Effector memory CD4-positive, alpha-beta T cell (primary cell): ENCODE measurements around the gene FAU.
"Not testable (repeated sequence)": the region's sequence is repeated elsewhere in the genome, so short reads cannot be mapped to it uniquely, and the experiment has no call there.

Experiments used
- DNase-seq, 3 donors: peaks; one replicate each; pipeline ENCODE4 v3.0.0-alpha.2; 2020
- H3K27ac ChIP-seq: 2 replicates; pipeline ENCODE4 v1.7.0; 2013; ENCODE audit warnings: mild to moderate bottlenecking, low read length, moderate library complexity; ENCODE audit not compliant: insufficient read depth, poor library complexity, severe bottlenecking
- H3K27me3 ChIP-seq: replicated peaks from 2 replicates; pipeline ENCODE4 v1.7.0; 2013; ENCODE audit warnings: mild to moderate bottlenecking, low read length; ENCODE audit not compliant: insufficient read depth, control insufficient read depth, poor library complexity, severe bottlenecking
- H3K36me3 ChIP-seq: 2 replicates; pipeline ENCODE4 v1.7.0; 2013; ENCODE audit warnings: mild to moderate bottlenecking, low read length, moderate library complexity; ENCODE audit not compliant: control insufficient read depth, insufficient read depth
- H3K4me1 ChIP-seq: 2 replicates; pipeline ENCODE4 v1.7.0; 2013; ENCODE audit warnings: low read length, mild to moderate bottlenecking; ENCODE audit not compliant: control insufficient read depth, insufficient read depth, poor library complexity, severe bottlenecking
- H3K4me3 ChIP-seq: 2 replicates; pipeline ENCODE4 v1.7.0; 2013; ENCODE audit warnings: low read length, low read depth, mild to moderate bottlenecking; ENCODE audit not compliant: insufficient read depth, poor library complexity, severe bottlenecking
- H3K9me3 ChIP-seq: 2 replicates; pipeline ENCODE4 v1.7.0; 2013; ENCODE audit warnings: mild to moderate bottlenecking, low read length, moderate library complexity; ENCODE audit not compliant: control insufficient read depth

Gene FAU

DNA sequence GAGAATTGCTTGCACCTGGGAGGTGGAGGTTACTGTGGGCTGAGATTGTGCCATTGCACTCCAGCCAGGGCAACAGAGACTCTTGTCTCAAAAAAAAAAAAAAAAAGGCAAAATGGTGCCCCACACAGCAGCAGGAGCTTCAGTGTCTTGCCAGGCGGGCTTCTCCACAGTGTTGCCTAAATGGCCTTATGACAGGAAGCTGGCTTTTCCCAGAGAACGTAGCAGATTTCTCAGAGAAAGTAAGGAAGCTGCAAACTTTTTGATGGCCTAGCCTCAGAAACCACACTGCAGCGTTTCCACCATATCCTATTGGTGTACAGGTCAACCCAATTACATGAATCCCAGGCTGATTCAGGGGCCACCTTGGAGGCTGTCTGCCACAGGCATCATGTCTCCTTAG is 35.4 kb upstream of the FAU start:
- no peak overlapping the region for H3K4me3 ChIP-seq
- no peaks in the 10 kb centered on the region for H3K27me3 ChIP-seq
- no peaks in the 10 kb centered on the region for H3K9me3 ChIP-seq
- no peak overlapping the region for H3K27ac ChIP-seq
- H3K4me1 ChIP-seq: no peaks in the 10 kb centered on the region
- DNase-seq: no peak
- no peaks in the 10 kb centered on the region for H3K36me3 ChIP-seq

DNA sequence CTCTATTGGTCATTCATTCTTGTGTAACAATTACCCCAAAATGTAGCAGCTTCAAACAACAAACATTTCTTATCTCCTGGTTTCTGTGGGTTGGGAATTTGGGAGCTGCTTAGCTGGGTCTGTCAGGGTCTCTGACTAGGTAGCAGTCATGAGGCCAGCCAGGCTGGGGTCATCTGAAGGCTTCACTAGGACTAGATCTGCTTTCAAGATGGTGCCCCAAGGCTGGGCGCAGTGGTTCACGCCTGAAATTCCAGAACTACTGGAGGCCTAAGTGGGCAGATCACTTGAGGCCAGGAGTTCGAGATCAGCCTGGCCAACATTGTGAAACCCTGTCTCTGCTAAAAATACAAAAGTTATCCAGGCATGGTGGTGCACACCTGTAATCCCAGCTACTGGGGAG is 35.0 kb upstream of the FAU start:
- no peak for DNase-seq
- Histone ChIP-seq H3K4me3 (no peak overlapping the region), H3K36me3 (no peaks in the 10 kb centered on the region), H3K4me1 (no peaks in the 10 kb centered on the region), H3K9me3 (no peaks in the 10 kb centered on the region), H3K27ac (no peak overlapping the region), H3K27me3 (no peaks in the 10 kb centered on the region)

- Histone ChIP-seq H3K4me1 (no peaks in the 10 kb centered on the region), H3K27ac (no peak overlapping the region), H3K9me3 (no peaks in the 10 kb centered on the region), H3K27me3 (no peaks in the 10 kb centered on the region), H3K36me3 (no peaks in the 10 kb centered on the region), H3K4me3 (no peak overlapping the region)
- DNase-seq: no peak
Observed at GRCh38 chr11:65156256-65156655, 34.3 kb upstream of the FAU start.

- Histone ChIP-seq H3K4me3 (no peak overlapping the region), H3K36me3 (no peaks in the 10 kb centered on the region), H3K9me3 (no peaks in the 10 kb centered on the region), H3K4me1 (no peaks in the 10 kb centered on the region), H3K27me3 (no peaks in the 10 kb centered on the region), H3K27ac (no peak overlapping the region)
- DNase-seq: no peak
Observed at GRCh38 chr11:65152122-65152521, 30.2 kb upstream of the FAU start.

DNA sequence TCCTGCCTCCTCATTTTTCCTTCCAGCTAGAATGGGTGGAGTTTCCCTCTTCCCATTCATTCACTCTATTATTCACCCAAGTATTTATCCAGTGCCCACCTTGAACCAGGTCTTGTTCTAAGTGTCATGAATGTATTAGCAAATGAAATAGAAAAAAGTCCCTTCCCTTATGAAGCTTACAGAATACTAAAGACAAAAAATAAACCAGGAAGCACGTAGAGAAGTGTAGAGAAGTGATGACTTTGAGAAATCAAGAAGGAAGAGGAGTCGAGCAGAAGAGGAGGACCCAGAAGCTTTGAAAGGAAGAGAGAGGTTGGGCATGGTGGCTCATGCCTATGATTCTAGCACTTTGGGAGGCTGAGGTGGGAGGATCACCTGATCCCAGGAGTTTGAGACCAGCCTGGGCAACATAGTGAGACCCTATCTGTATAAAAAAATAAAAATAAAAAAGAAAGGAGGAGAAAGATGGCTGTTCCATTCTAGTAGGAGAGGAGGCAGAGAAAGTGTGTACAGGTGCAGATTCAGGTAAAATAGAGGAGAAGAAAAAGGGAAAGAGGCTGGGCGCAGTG is 29.5 kb upstream of the FAU start:
- no peak overlapping the region for H3K27ac ChIP-seq
- DNase-seq: no peak

DNA sequence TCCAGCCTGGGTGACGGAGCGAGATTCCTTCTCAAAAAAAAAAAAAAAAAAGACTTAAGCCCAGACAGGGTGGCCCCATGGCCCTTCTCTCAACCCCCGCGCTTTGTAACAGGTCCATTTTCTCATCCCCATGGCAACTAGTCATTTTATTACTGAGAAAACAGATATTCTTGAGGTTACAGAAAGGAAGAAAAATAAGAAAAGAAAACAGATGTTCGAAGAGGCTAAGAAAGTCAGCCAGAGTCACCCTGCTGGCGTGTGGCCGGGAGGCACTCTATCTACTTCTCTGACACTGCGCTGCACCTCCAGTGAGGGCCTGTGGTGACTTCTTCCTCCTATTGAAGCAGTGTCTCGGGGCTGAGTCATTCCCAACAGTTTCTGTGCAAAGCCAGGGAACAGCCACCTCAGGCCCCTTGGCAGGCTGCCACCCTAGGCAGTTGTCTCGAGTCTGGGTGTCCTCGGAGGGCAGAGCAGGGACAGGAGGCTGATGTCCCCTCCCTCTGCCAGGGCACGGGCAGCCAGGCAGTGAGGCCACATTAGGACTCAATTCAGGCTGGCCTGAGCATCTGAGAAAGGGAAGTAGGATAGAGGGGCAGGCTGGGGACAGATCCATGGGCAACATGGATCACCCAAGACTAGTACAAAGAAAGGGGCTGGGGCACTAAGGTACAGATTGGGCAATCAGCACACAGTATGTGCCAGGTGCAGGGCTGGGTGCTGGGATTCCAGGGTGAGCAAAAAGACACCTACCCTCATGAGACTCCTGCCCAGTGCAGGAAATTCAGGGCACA is 28.8 kb upstream of the FAU start:
- H3K27me3 ChIP-seq: no peaks in the 10 kb centered on the region
- H3K4me3 ChIP-seq: no peak overlapping the region
- no peaks in the 10 kb centered on the region for H3K9me3 ChIP-seq
- no peaks in the 10 kb centered on the region for H3K4me1 ChIP-seq
- H3K27ac ChIP-seq: no peak overlapping the region
- no peak for DNase-seq
- no peaks in the 10 kb centered on the region for H3K36me3 ChIP-seq

More for the DNA sequence above, 29.5 kb upstream of the FAU start:
- H3K36me3 ChIP-seq: no peaks in the 10 kb centered on the region
- no peaks in the 10 kb centered on the region for H3K27me3 ChIP-seq
- H3K4me1 ChIP-seq: no peaks in the 10 kb centered on the region
- H3K9me3 ChIP-seq: no peaks in the 10 kb centered on the region
- no peak overlapping the region for H3K4me3 ChIP-seq

- H3K27me3 ChIP-seq, H3K4me1 ChIP-seq, H3K4me3 ChIP-seq, H3K27ac ChIP-seq, DNase-seq, H3K36me3 ChIP-seq, H3K9me3 ChIP-seq: not testable (repeated sequence)
Observed at GRCh38 chr11:65150131-65150508, 28.2 kb upstream of the FAU start.

DNA sequence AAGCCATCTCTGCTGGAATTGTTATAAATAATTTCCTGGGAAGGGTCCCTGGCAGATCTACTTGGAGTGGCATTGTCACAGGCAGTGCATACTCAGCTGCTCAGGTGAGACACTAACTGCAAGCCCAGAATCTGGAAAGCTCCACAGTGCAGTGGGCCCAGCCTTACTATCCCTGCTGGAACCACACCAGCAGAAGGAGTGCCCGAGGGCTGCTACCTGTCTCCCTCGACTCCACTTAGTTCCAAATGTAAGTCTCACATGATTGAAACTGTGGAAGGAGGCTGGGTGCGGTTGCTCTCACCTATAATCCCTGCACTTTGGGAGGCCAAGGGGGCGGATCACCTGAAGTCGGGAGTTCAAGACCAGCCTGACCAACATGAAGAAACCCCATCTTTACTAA is 26.7 kb upstream of the FAU start:
- no peaks in the 10 kb centered on the region for H3K9me3 ChIP-seq
- DNase-seq: no peak
- no peaks in the 10 kb centered on the region for H3K4me1 ChIP-seq

GRCh38 chr11:65147352-65148075 is 25.6 kb upstream of the FAU start:
- no peaks in the 10 kb centered on the region for H3K4me1 ChIP-seq
- DNase-seq: no peak
- no peaks in the 10 kb centered on the region for H3K27me3 ChIP-seq
- no peak overlapping the region for H3K4me3 ChIP-seq
- H3K36me3 ChIP-seq: no peaks in the 10 kb centered on the region
- H3K9me3 ChIP-seq: no peaks in the 10 kb centered on the region
- no peak overlapping the region for H3K27ac ChIP-seq

More for the DNA sequence above, 26.7 kb upstream of the FAU start:
- no peak overlapping the region for H3K27ac ChIP-seq
- H3K4me3 ChIP-seq: no peak overlapping the region
- H3K36me3 ChIP-seq: no peaks in the 10 kb centered on the region
- no peaks in the 10 kb centered on the region for H3K27me3 ChIP-seq

GRCh38 chr11:65141896-65142494 is 20.1 kb upstream of the FAU start:
- H3K27ac ChIP-seq: no peak overlapping the region
- H3K27me3 ChIP-seq: no peaks in the 10 kb centered on the region
- H3K4me1 ChIP-seq: no peaks in the 10 kb centered on the region
- DNase-seq: no peak
- H3K4me3 ChIP-seq: no peak overlapping the region
- H3K9me3 ChIP-seq: no peaks in the 10 kb centered on the region
- no peaks in the 10 kb centered on the region for H3K36me3 ChIP-seq
